GM23338 (cell line): ENCODE measurements around the gene ABL1.

Source experiments
- CREB1 ChIP-seq: fragments of 250-450 bp; sonication (Bioruptor Pico); IDR thresholded peaks from 2 replicates; pipeline ENCODE4 v1.5.0; 2020; ENCODE audit warnings: low read depth, mild to moderate bottlenecking, moderate library complexity
- EZH2phosphoT487 ChIP-seq: fragments of 200-600 bp; sonication (generic); IDR thresholded peaks from one replicate; pipeline ENCODE4 v1.8.1; 2018; ENCODE audit warnings: antibody characterized with exemption; ENCODE audit not compliant: unreplicated experiment
- TF ChIP-seq, protein P1 (sequence below), 2 experiments: fragments of 200-600 bp in 1 of 2; sonication (generic) in 1 of 2; conservative IDR thresholded peaks; 2 replicates each; pipeline versions ENCODE4 v1.5.1 to v1.6.1; 2016 to 2017; ENCODE audit warnings: antibody characterized with exemption in 2 of 2, low read depth in 2 of 2, mild to moderate bottlenecking in 2 of 2, moderate library complexity in 1 of 2

DNA sequence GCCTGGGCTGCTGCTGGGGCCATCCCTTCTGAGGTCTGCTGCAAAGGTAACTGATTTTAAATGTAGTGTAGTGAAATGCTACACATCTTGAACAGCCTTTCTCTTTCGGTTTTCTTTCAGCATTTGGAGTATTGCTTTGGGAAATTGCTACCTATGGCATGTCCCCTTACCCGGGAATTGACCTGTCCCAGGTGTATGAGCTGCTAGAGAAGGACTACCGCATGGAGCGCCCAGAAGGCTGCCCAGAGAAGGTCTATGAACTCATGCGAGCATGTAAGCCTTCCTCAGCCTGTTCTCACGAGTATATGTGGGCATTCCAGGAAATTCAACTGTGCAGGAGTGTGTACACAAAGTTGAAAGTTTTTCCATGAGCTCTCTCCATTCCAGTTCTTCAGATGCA is 43.2 kb downstream of the ABL1 start:
- TF ChIP-seq, protein P1, sequence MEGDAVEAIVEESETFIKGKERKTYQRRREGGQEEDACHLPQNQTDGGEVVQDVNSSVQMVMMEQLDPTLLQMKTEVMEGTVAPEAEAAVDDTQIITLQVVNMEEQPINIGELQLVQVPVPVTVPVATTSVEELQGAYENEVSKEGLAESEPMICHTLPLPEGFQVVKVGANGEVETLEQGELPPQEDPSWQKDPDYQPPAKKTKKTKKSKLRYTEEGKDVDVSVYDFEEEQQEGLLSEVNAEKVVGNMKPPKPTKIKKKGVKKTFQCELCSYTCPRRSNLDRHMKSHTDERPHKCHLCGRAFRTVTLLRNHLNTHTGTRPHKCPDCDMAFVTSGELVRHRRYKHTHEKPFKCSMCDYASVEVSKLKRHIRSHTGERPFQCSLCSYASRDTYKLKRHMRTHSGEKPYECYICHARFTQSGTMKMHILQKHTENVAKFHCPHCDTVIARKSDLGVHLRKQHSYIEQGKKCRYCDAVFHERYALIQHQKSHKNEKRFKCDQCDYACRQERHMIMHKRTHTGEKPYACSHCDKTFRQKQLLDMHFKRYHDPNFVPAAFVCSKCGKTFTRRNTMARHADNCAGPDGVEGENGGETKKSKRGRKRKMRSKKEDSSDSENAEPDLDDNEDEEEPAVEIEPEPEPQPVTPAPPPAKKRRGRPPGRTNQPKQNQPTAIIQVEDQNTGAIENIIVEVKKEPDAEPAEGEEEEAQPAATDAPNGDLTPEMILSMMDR (conservative IDR thresholded peaks at IDR 0.05; ENCODE audit: low read depth in 2 of 2), result no peak
- TF ChIP-seq EZH2phosphoT487 (no peak), CREB1 (no peak)
